Medulla oblongata (tissue), 1 donor: ENCODE results near the gene PSMD8.
"Not testable (repeated sequence)": the region's sequence is repeated elsewhere in the genome, so short reads cannot be mapped to it uniquely, and the experiment has no call there.

Experiments used
- DNase-seq: peaks from one replicate; pipeline ENCODE4 v3.0.0-alpha.2; 2015; ENCODE audit errors: extremely low spot score

PSMD8 gene

GRCh38 chr19:38411041-38411712 is 36.8 kb downstream of the PSMD8 start:
- no peak for DNase-seq

GRCh38 chr19:38411898-38412297 is 37.5 kb downstream of the PSMD8 start:
- not testable (repeated sequence) for DNase-seq

GRCh38 chr19:38412491-38412890 is 38.1 kb downstream of the PSMD8 start:
- no peak for DNase-seq

GRCh38 chr19:38412961-38413360 is 38.6 kb downstream of the PSMD8 start:
- DNase-seq, result no peak

- DNase-seq, result no peak
These were observed 39.0 kb downstream of the PSMD8 start for GRCh38 chr19:38413416-38413815.

- no peak for DNase-seq
These were observed 42.8 kb downstream of the PSMD8 start for GRCh38 chr19:38417146-38417543.

- DNase-seq, result peak; percentile 33
These were observed 43.5 kb downstream of the PSMD8 start for GRCh38 chr19:38417544-38418506.

GRCh38 chr19:38420935-38421334 is 46.6 kb downstream of the PSMD8 start:
- DNase-seq, result no peak

- DNase-seq, result no peak
These were observed 47.5 kb downstream of the PSMD8 start for GRCh38 chr19:38421856-38422255.

- no peak for DNase-seq
These were observed 48.1 kb downstream of the PSMD8 start for GRCh38 chr19:38422438-38422837.

- no peak for DNase-seq
These were observed 49.9 kb downstream of the PSMD8 start for GRCh38 chr19:38424272-38424671.

- no peak for DNase-seq
These were observed 50.9 kb downstream of the PSMD8 start for GRCh38 chr19:38425222-38425809.

GRCh38 chr19:38425810-38426466 is 51.6 kb downstream of the PSMD8 start, which contains the start of gene RASGRP4:
TSS of gene RASGRP4 (minus strand) at chr19:38426219. CDS start at chr19:38426091, 128 bp downstream.
- DNase-seq, result peak; percentile 45

GRCh38 chr19:38427035-38427677 is 52.8 kb downstream of the PSMD8 start:
- not testable (repeated sequence) for DNase-seq

- DNase-seq, result no peak
These were observed 54.9 kb downstream of the PSMD8 start for GRCh38 chr19:38429055-38429810.

GRCh38 chr19:38429811-38430156 is 55.4 kb downstream of the PSMD8 start:
- DNase-seq, result no peak

GRCh38 chr19:38430931-38431330 is 56.6 kb downstream of the PSMD8 start:
- no peak for DNase-seq

- DNase-seq, result peak; percentile 64
These were observed 58.9 kb downstream of the PSMD8 start, which contains the start of gene RYR1 for GRCh38 chr19:38433268-38433733. TSS of gene RYR1 (plus strand) at chr19:38433691. CDS start at chr19:38433830, 139 bp downstream.
